GM12878 (cell line): ENCODE data around the gene SFMBT1. TPM values are rescaled to one million over a fixed set of nuclear protein-coding genes. Genes with fewer than 3 reads are reported as not detected.

Source experiments
- ATAC-seq: fragments of 200-7000 bp; cut with Tn5 transposase; 3 replicates; pipeline ENCODE4 v1.9.1; 2020; ENCODE audit warnings: mild to moderate bottlenecking, moderate library complexity
- BruUV-seq: library from RNA; stranded (reverse); fragments of 400-500 nt; replicated peaks from 2 replicates; lab custom pipeline; 2021; lab: Mats Ljungman, UMichigan
- CTCF ChIA-PET: fragments of 300-600 bp; sonication (Branson Sonifier 250); formaldehyde crosslinking; extraction: SDS; loops from one replicate; lab custom pipeline; 2021; ENCODE audit warnings: inconsistent platforms; lab: Yijun Ruan, JAX
- POLR2A ChIA-PET: fragments of 350-600 bp; formaldehyde crosslinking; extraction: SDS; loops from one replicate; lab custom pipeline; 2021; ENCODE audit warnings: inconsistent platforms; lab: Charles Lee
- RAD21 ChIA-PET: fragments of 300-600 bp; sonication (Branson Sonifier 250); formaldehyde crosslinking; loops from one replicate; lab custom pipeline; 2023; ENCODE audit warnings: antibody characterized with exemption; ENCODE audit not compliant: unreplicated experiment; lab: Charles Lee
- SMC1A ChIA-PET: fragments of 300-600 bp; sonication (Branson Sonifier 250); formaldehyde crosslinking; loops from one replicate; lab custom pipeline; 2023; ENCODE audit not compliant: unreplicated experiment, uncharacterized antibody; lab: Charles Lee
- DNase-seq: peaks from one replicate; pipeline ENCODE4 v3.0.0-alpha.2; 2011; ENCODE audit warnings: low read depth, low spot score
- FAIRE-seq: peaks from 3 replicates; lab custom pipeline; 2011; peaks lifted over from hg19 to GRCh38; lab: Jason Lieb, UNC
- H2AFZ ChIP-seq: 2 replicates; pipeline ENCODE4 v1.6.0; 2011; ENCODE audit warnings: low read depth, low read length, control low read depth; ENCODE audit not compliant: control insufficient read depth
- H3K27ac ChIP-seq: 2 replicates; pipeline ENCODE4 v1.5.1; 2011; ENCODE audit warnings: control low read depth; ENCODE audit not compliant: control insufficient read depth, insufficient read depth
- H3K27me3 ChIP-seq, 2 experiments: replicated peaks in 1 of 2; 2 replicates each; pipeline versions ENCODE4 v1.6.0 to v1.6.1; 2011; ENCODE audit warnings: low read length in 1 of 2; ENCODE audit not compliant: control insufficient read depth in 2 of 2, insufficient read depth in 2 of 2
- H3K36me3 ChIP-seq, 2 experiments: 2 replicates each; pipeline ENCODE4 v1.5.1; 2011; ENCODE audit warnings: low read length in 1 of 2; ENCODE audit not compliant: control insufficient read depth in 2 of 2, insufficient read depth in 2 of 2
- H3K4me1 ChIP-seq: 2 replicates; pipeline ENCODE4 v1.6.1; 2011; ENCODE audit warnings: mild to moderate bottlenecking, low read length, moderate library complexity, mixed read lengths; ENCODE audit not compliant: control insufficient read depth, insufficient read depth
- H3K4me2 ChIP-seq: 2 replicates; pipeline ENCODE4 v1.6.0; 2011; ENCODE audit warnings: control low read depth; ENCODE audit not compliant: control insufficient read depth, insufficient read depth
- H3K4me3 ChIP-seq: fragments of 200-600 bp; sonication (generic); 2 replicates; pipeline ENCODE4 v1.5.1; 2016
- H3K79me2 ChIP-seq: 2 replicates; pipeline ENCODE4 v1.6.0; 2011; ENCODE audit warnings: low read length; ENCODE audit not compliant: control insufficient read depth, insufficient read depth
- H3K9ac ChIP-seq: 2 replicates; pipeline ENCODE4 v1.8.0; 2011; ENCODE audit warnings: low read length, control low read depth, mixed read lengths; ENCODE audit not compliant: control insufficient read depth, insufficient read depth
- H3K9me3 ChIP-seq: replicated peaks from 3 replicates; pipeline ENCODE4 v1.5.1; 2011; ENCODE audit warnings: mild to moderate bottlenecking, low read length; ENCODE audit not compliant: control insufficient read depth, insufficient read depth
- H4K20me1 ChIP-seq: 2 replicates; pipeline ENCODE4 v1.6.0; 2011; ENCODE audit not compliant: control insufficient read depth, insufficient read depth
- BHLHE40 ChIP-seq, 2 experiments: fragments of 450-650 bp in 1 of 2; IDR thresholded peaks; 2 replicates each; pipeline ENCODE4 v1.6.1; 2011 to 2017; ENCODE audit warnings: low read depth in 2 of 2, borderline replicate concordance in 1 of 2, improper control_type of control experiment in 1 of 2, low read length in 1 of 2, mild to moderate bottlenecking in 1 of 2
- DPF2 ChIP-seq: fragments of 450-650 bp; IDR thresholded peaks from 2 replicates; pipeline ENCODE4 v1.6.1; 2017; ENCODE audit warnings: mild to moderate bottlenecking
- FOS ChIP-seq: IDR thresholded peaks from 3 replicates; pipeline ENCODE4 v1.6.1; 2011; ENCODE audit warnings: borderline replicate concordance; ENCODE audit not compliant: insufficient read length; ENCODE audit errors: extremely low read depth
- MEF2A ChIP-seq: IDR thresholded peaks from 2 replicates; pipeline ENCODE4 v1.6.1; 2011; ENCODE audit warnings: low read depth, mild to moderate bottlenecking, low read length, moderate library complexity; ENCODE audit not compliant: insufficient read depth
- NFXL1 ChIP-seq: fragments of 450-650 bp; IDR thresholded peaks from 2 replicates; pipeline ENCODE4 v1.6.1; 2017; ENCODE audit warnings: antibody characterized with exemption, mild to moderate bottlenecking, borderline replicate concordance
- PAX8 ChIP-seq: fragments of 450-650 bp; IDR thresholded peaks from 2 replicates; pipeline ENCODE4 v1.6.1; 2017; ENCODE audit warnings: mild to moderate bottlenecking, moderate library complexity
- RB1 ChIP-seq: fragments of 450-650 bp; formaldehyde crosslinking; IDR thresholded peaks from 2 replicates; pipeline ENCODE4 v1.6.1; 2017; ENCODE audit warnings: mild to moderate bottlenecking, borderline replicate concordance
- SMAD5 ChIP-seq: IDR thresholded peaks from 2 replicates; pipeline ENCODE4 v1.6.1; 2016; ENCODE audit warnings: antibody characterized with exemption, low read depth
- TARDBP ChIP-seq: IDR thresholded peaks from 2 replicates; pipeline ENCODE4 v1.6.1; 2016; ENCODE audit warnings: borderline replicate concordance
- ZNF274 ChIP-seq: IDR thresholded peaks from one replicate; pipeline ENCODE4 v1.8.0; 2011; ENCODE audit not compliant: insufficient read length, insufficient read depth
- WGBS: methylation state at CpG from one replicate; pipeline ENCODE4 v1.1.6; 2016; ENCODE audit warnings: low lambda C conversion rate; ENCODE audit not compliant: insufficient replicate concordance, insufficient coverage; ENCODE audit errors: missing lambda C conversion rate; 5-methylcytosine and 5-hydroxymethylcytosine counted together
- in situ Hi-C: fragments of 300-500 bp; cut with MboI; formaldehyde crosslinking; loops from 9 replicates; pipeline ENCODE4 v1.14.3; 2018; ENCODE audit warnings: mixed read lengths
- intact Hi-C: fragments of 100-400 bp; cut with micrococcal nuclease; formaldehyde crosslinking; loops from one replicate; pipeline ENCODE4 v1.14.2; 2022; ENCODE audit not compliant: unreplicated experiment
- polyA plus RNA-seq, 11 experiments: library from polyadenylated mRNA; depleted of rRNA in 4 of 11; unstranded in 6 of 11; stranded (reverse) in 5 of 11; fragments of >200 nt; fragmentation: Nextera tagmentation in 4 of 11; fragmentation: Illumina TruSeq in 1 of 11; extraction: Ambion mirVana in 4 of 11; extraction: Trizol in 1 of 11; gene quantifications; 1 replicate in 1 of 11; 2 replicates in 10 of 11; pipeline versions ENCODE4 v1.2.1 to v1.2.3, GENCODE V29; 2011 to 2016; ENCODE audit warnings: inconsistent platforms in 2 of 11, missing spikeins in 2 of 11, low read depth in 1 of 11
- total RNA-seq, 4 experiments: library from RNA; depleted of rRNA in 3 of 4; stranded (reverse); fragments of >200 nt in 3 of 4; fragmentation: Illumina TruSeq in 1 of 4; extraction: Trizol in 1 of 4; gene quantifications; 2 replicates each; pipeline versions ENCODE4 v1.2.1 to v1.2.3, GENCODE V29; 2013 to 2021
- TF ChIP-seq, protein P1 (sequence below): fragments of 450-650 bp; IDR thresholded peaks from 2 replicates; pipeline ENCODE4 v1.6.1; 2018; ENCODE audit warnings: mild to moderate bottlenecking, low read depth, moderate library complexity; ENCODE audit not compliant: partially characterized antibody
- TF ChIP-seq, protein P2 (sequence below): fragments of 450-650 bp; IDR thresholded peaks from 2 replicates; pipeline ENCODE4 v1.6.1; 2018; ENCODE audit warnings: borderline replicate concordance, mild to moderate bottlenecking; ENCODE audit not compliant: partially characterized antibody

Gene SFMBT1
- total and polyA plus RNA-seq, 10 of the 15 experiments (the other 5 are each of a cell fraction or from before 2014, with no cell fraction given) = 3.2 to 19.5 (median 11.4) TPM

GRCh38 chr3:53016236-53016635, 29.6 kb downstream of the SFMBT1 start:
- Histone ChIP-seq H4K20me1 (no peaks in the 10 kb centered on the region), H3K27me3 (no peaks in the 10 kb centered on the region), H3K27ac (no peak overlapping the region), H3K9me3 (no peaks in the 10 kb centered on the region), H3K4me1 (peaks cover 21% of the 10 kb centered on the region), H3K36me3 (no peaks in the 10 kb centered on the region), H3K79me2 (peaks cover 12% of the 10 kb centered on the region), H3K4me2 (no peak overlapping the region), H3K4me3 (no peak overlapping the region), H2AFZ (no peak overlapping the region)
- RAD21 ChIA-PET = no interaction called here
- no peak for ATAC-seq
- intact Hi-C loops = no loop called here
- POLR2A ChIA-PET = interaction anchor here (0.8 kb wide), 1 partner anchor 13 kb away, joined by 3 read pairs; no protein-coding TSS in a partner anchor
- no peak for FAIRE-seq
- DNase-seq = no peak
- BruUV-seq = no TSS peak
- 99% methylated on average over 5 of the region's 5 CpGs for WGBS
- in situ Hi-C loops = no loop called here
- SMC1A ChIA-PET = no interaction called here
- no peak for TF ChIP-seq NFXL1
- no peak for TF ChIP-seq ZNF274
- TF ChIP-seq SMAD5 = no peak
- TF ChIP-seq DPF2 = no peak
- no peak for TF ChIP-seq BHLHE40 (IDR thresholded peaks at IDR 0.05; ENCODE audit: borderline replicate concordance in 1 of 2, low read depth in 2 of 2, low read length in 1 of 2)
- TF ChIP-seq TARDBP = no peak
- no peak for TF ChIP-seq FOS
- TF ChIP-seq, all 136 proteins: peak for 0
- no peak overlapping the region for H3K9ac ChIP-seq
- CTCF ChIA-PET = no interaction called here

DNA sequence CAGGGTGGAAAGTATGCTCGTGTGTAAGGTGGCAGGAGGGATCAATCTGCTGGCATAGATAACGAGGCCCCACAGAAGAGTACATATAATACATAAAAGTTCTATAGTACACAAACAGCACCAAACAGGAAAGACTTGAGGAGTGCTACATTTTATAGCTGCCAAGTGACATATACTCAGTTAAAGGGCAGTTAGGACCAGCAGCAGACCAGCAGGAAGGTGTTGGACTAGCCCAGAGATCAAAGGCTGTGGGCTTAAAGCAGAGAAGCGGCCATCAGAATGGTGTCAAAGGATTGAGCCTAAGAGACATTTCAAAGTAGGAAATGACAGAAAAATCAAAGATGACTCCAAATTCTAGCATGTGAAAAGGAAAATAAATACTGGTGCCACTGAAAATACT, 34.5 kb downstream of the SFMBT1 start:
- POLR2A ChIA-PET = interaction anchor here (1.3 kb wide), 1 partner anchor 34 kb away, joined by 3 read pairs; the partner anchor contains the start of gene SFMBT1
- no peak for DNase-seq
- Histone ChIP-seq H4K20me1 (no peaks in the 10 kb centered on the region), H2AFZ (no peak overlapping the region), H3K27ac (no peak overlapping the region), H3K9ac (no peak overlapping the region), H3K27me3 (no peaks in the 10 kb centered on the region), H3K36me3 (no peaks in the 10 kb centered on the region), H3K4me1 (peaks cover 7% of the 10 kb centered on the region), H3K4me2 (no peak overlapping the region), H3K9me3 (no peaks in the 10 kb centered on the region), H3K79me2 (peaks cover 3% of the 10 kb centered on the region; the same call in 1 of the 2 replicates), H3K4me3 (no peak overlapping the region)
- ATAC-seq = no peak
- RAD21 ChIA-PET = interaction anchor here (0.9 to 2.2 kb wide), 2 partner anchors 27 to 33 kb away, joined by 3 to 6 read pairs; no protein-coding TSS in a partner anchor
- no TSS peak for BruUV-seq
- SMC1A ChIA-PET = interaction anchor here (0.6 to 2.0 kb wide), 3 partner anchors 10 to 25 kb away, joined by 3 to 6 read pairs (median 6); no protein-coding TSS in a partner anchor
- FAIRE-seq = no peak
- in situ Hi-C loops (no loop called here), intact Hi-C loops (no loop called here)
- CTCF ChIA-PET = interaction anchor here (0.6 to 1.4 kb wide), 3 partner anchors 13 to 31 kb away, joined by 3 to 4 read pairs (median 4); no protein-coding TSS in a partner anchor
- 70% methylated on average over 3 of the region's 3 CpGs for WGBS
- no peak for TF ChIP-seq RB1
- TF ChIP-seq PAX8 = no peak
- TF ChIP-seq MEF2A = no peak
- TF ChIP-seq, protein P1, sequence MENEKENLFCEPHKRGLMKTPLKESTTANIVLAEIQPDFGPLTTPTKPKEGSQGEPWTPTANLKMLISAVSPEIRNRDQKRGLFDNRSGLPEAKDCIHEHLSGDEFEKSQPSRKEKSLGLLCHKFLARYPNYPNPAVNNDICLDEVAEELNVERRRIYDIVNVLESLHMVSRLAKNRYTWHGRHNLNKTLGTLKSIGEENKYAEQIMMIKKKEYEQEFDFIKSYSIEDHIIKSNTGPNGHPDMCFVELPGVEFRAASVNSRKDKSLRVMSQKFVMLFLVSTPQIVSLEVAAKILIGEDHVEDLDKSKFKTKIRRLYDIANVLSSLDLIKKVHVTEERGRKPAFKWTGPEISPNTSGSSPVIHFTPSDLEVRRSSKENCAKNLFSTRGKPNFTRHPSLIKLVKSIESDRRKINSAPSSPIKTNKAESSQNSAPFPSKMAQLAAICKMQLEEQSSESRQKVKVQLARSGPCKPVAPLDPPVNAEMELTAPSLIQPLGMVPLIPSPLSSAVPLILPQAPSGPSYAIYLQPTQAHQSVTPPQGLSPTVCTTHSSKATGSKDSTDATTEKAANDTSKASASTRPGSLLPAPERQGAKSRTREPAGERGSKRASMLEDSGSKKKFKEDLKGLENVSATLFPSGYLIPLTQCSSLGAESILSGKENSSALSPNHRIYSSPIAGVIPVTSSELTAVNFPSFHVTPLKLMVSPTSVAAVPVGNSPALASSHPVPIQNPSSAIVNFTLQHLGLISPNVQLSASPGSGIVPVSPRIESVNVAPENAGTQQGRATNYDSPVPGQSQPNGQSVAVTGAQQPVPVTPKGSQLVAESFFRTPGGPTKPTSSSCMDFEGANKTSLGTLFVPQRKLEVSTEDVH = no peak
- TF ChIP-seq, protein P2, sequence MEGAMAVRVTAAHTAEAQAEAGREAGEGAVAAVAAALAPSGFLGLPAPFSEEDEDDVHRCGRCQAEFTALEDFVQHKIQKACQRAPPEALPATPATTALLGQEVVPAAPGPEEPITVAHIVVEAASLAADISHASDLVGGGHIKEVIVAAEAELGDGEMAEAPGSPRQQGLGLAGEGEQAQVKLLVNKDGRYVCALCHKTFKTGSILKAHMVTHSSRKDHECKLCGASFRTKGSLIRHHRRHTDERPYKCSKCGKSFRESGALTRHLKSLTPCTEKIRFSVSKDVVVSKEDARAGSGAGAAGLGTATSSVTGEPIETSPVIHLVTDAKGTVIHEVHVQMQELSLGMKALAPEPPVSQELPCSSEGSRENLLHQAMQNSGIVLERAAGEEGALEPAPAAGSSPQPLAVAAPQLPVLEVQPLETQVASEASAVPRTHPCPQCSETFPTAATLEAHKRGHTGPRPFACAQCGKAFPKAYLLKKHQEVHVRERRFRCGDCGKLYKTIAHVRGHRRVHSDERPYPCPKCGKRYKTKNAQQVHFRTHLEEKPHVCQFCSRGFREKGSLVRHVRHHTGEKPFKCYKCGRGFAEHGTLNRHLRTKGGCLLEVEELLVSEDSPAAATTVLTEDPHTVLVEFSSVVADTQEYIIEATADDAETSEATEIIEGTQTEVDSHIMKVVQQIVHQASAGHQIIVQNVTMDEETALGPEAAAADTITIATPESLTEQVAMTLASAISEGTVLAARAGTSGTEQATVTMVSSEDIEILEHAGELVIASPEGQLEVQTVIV = no peak
